Esophagus (tissue), 2 donors: Measurements from ENCODE around the gene DPY19L1. TPM values are rescaled to one million over a fixed set of nuclear protein-coding genes. Genes with fewer than 3 reads are reported as not detected.

ENCODE experiments used
- H3K27ac ChIP-seq, 2 donors: one replicate each; pipeline ENCODE4 v1.5.1; 2013; ENCODE audit warnings: low read depth in 2 of 2, mild to moderate bottlenecking in 2 of 2, inconsistent platforms in 1 of 2, low read length in 1 of 2, moderate library complexity in 1 of 2
- H3K27me3 ChIP-seq, 2 donors: one replicate each; pipeline ENCODE4 v1.6.1; 2013; ENCODE audit warnings: low read length in 2 of 2, control low read depth in 1 of 2, mild to moderate bottlenecking in 1 of 2; ENCODE audit not compliant: insufficient read depth in 2 of 2, control insufficient read depth in 1 of 2
- H3K36me3 ChIP-seq, 2 donors: one replicate each; pipeline ENCODE4 v1.6.1; 2013; ENCODE audit warnings: low read length in 1 of 2; ENCODE audit not compliant: control insufficient read depth in 2 of 2, insufficient read depth in 2 of 2
- H3K4me1 ChIP-seq, 2 donors: one replicate each; pipeline ENCODE4 v1.6.1; 2013; ENCODE audit warnings: low read length in 1 of 2; ENCODE audit not compliant: control insufficient read depth in 2 of 2, insufficient read depth in 2 of 2
- H3K4me3 ChIP-seq, 2 donors: one replicate each; pipeline ENCODE4 v1.5.1; 2013; ENCODE audit warnings: low read length in 2 of 2, mild to moderate bottlenecking in 2 of 2, low read depth in 1 of 2, moderate library complexity in 1 of 2
- H3K9me3 ChIP-seq, 2 donors: one replicate each; pipeline ENCODE4 v1.6.1; 2013; ENCODE audit warnings: mild to moderate bottlenecking in 2 of 2, low read depth in 1 of 2, low read length in 1 of 2, moderate library complexity in 1 of 2; ENCODE audit not compliant: control insufficient read depth in 2 of 2, insufficient read depth in 1 of 2
- WGBS, 2 donors: extraction: QIAGEN DNeasy Blood & Tissue Kit; methylation state at CpG; one replicate each; pipeline ENCODE4 v1.1.7; 2013; 5-methylcytosine and 5-hydroxymethylcytosine counted together
- polyA plus RNA-seq, 2 donors: library from polyadenylated mRNA; stranded (reverse); fragments of 200-250 nt; gene quantifications; one replicate each; pipeline ENCODE4 v1.2.3, GENCODE V29; 2013
- donor health status: healthy with polysubstance abuse.
- donor health status: Bipolar disorder and iron deficiency.

DPY19L1 gene
- polyA plus RNA-seq, 2 donors: 2.1 to 2.8 TPM

GRCh38 chr7:35036361-35037171 is 719 bp downstream of the DPY19L1 start:
- Histone ChIP-seq H3K27ac (peak overlapping the region; percentile 83 to 96), H3K36me3 (no peaks in the 10 kb centered on the region), H3K4me3 (peak overlapping the region; percentile 76 to 93), H3K27me3 (no peaks in the 10 kb centered on the region), H3K9me3 (no peaks in the 10 kb centered on the region), H3K4me1 (no peaks in the 10 kb centered on the region)
- WGBS, 2 donors: 1% methylated on average over 49 to 61 of the region's 61 CpGs

GRCh38 chr7:35035511-35035961 is 1.7 kb downstream of the DPY19L1 start:
- 45 to 50% methylated on average over 5 of the region's 5 CpGs for WGBS, 2 donors
- Histone ChIP-seq H3K27me3 (no peaks in the 10 kb centered on the region), H3K27ac (no peak overlapping the region), H3K4me1 (no peaks in the 10 kb centered on the region), H3K9me3 (no peaks in the 10 kb centered on the region), H3K36me3 (no peaks in the 10 kb centered on the region), H3K4me3 (peak overlapping the region in 1 of 2 donors; percentile 93)

GRCh38 chr7:35032166-35032565 is 5.1 kb downstream of the DPY19L1 start:
- 20 to 23% methylated on average over 1 of the region's 1 CpG for WGBS, 2 donors
- Histone ChIP-seq H3K27me3 (no peaks in the 10 kb centered on the region), H3K9me3 (no peaks in the 10 kb centered on the region)

GRCh38 chr7:35030848-35031247 is 6.4 kb downstream of the DPY19L1 start:
- Histone ChIP-seq H3K9me3 (no peaks in the 10 kb centered on the region), H3K4me3 (no peak overlapping the region), H3K4me1 (no peaks in the 10 kb centered on the region), H3K27ac (no peak overlapping the region), H3K36me3 (no peaks in the 10 kb centered on the region), H3K27me3 (no peaks in the 10 kb centered on the region)
- WGBS, 2 donors: 48 to 63% methylated on average over 2 of the region's 2 CpGs

More at GRCh38 chr7:35032166-35032565, 5.1 kb downstream of the DPY19L1 start:
- Histone ChIP-seq H3K36me3 (no peaks in the 10 kb centered on the region), H3K27ac (no peak overlapping the region), H3K4me1 (no peaks in the 10 kb centered on the region), H3K4me3 (no peak overlapping the region)

- Histone ChIP-seq H3K27ac (no peak overlapping the region), H3K4me1 (peaks cover 0 to 2% of the 10 kb centered on the region in 2 donors), H3K27me3 (no peaks in the 10 kb centered on the region), H3K36me3 (no peaks in the 10 kb centered on the region), H3K4me3 (no peak overlapping the region), H3K9me3 (no peaks in the 10 kb centered on the region)
- 79 to 81% methylated on average over 1 of the region's 1 CpG for WGBS, 2 donors
Observed at GRCh38 chr7:35029311-35029710, 8.0 kb downstream of the DPY19L1 start.

- H3K27me3 ChIP-seq: no peaks in the 10 kb centered on the region
Observed at GRCh38 chr7:35026150-35026549, 11.1 kb downstream of the DPY19L1 start.

GRCh38 chr7:35025369-35025870 is 11.9 kb downstream of the DPY19L1 start:
- Histone ChIP-seq H3K4me1 (peaks cover 0 to 2% of the 10 kb centered on the region in 2 donors), H3K27ac (no peak overlapping the region), H3K9me3 (no peaks in the 10 kb centered on the region), H3K36me3 (no peaks in the 10 kb centered on the region), H3K27me3 (no peaks in the 10 kb centered on the region), H3K4me3 (no peak overlapping the region)
- WGBS, 2 donors: 51 to 63% methylated on average over 1 of the region's 1 CpG

More at GRCh38 chr7:35026150-35026549, 11.1 kb downstream of the DPY19L1 start:
- Histone ChIP-seq H3K36me3 (no peaks in the 10 kb centered on the region), H3K4me1 (peaks cover 0 to 2% of the 10 kb centered on the region in 2 donors), H3K9me3 (no peaks in the 10 kb centered on the region), H3K27ac (no peak overlapping the region), H3K4me3 (no peak overlapping the region)

- H3K36me3 ChIP-seq: no peaks in the 10 kb centered on the region
- peaks cover 0 to 2% of the 10 kb centered on the region in 2 donors for H3K4me1 ChIP-seq
- no peak overlapping the region for H3K27ac ChIP-seq
- no peak overlapping the region for H3K4me3 ChIP-seq
- 88 to 92% methylated on average over 3 of the region's 3 CpGs for WGBS, 2 donors
- H3K27me3 ChIP-seq: no peaks in the 10 kb centered on the region
- H3K9me3 ChIP-seq: no peaks in the 10 kb centered on the region
Observed at GRCh38 chr7:35024298-35024697, 13.0 kb downstream of the DPY19L1 start.

GRCh38 chr7:35022725-35023124 is 14.6 kb downstream of the DPY19L1 start:
- H3K4me1 ChIP-seq: peaks cover 0 to 2% of the 10 kb centered on the region in 2 donors
- no peaks in the 10 kb centered on the region for H3K36me3 ChIP-seq
- no peak overlapping the region for H3K27ac ChIP-seq
- H3K4me3 ChIP-seq: no peak overlapping the region
- H3K27me3 ChIP-seq: no peaks in the 10 kb centered on the region
- no peaks in the 10 kb centered on the region for H3K9me3 ChIP-seq
- 94 to 96% methylated on average over 12 of the region's 12 CpGs for WGBS, 2 donors

GRCh38 chr7:35021445-35021844 is 15.8 kb downstream of the DPY19L1 start:
- Histone ChIP-seq H3K4me3 (no peak overlapping the region), H3K9me3 (no peaks in the 10 kb centered on the region), H3K27me3 (no peaks in the 10 kb centered on the region), H3K36me3 (no peaks in the 10 kb centered on the region), H3K27ac (no peak overlapping the region), H3K4me1 (peaks cover 0 to 2% of the 10 kb centered on the region in 2 donors)
